HepG2 (cell line): ENCODE results near the gene OR2S2. TPM values are rescaled to one million over a fixed set of nuclear protein-coding genes. Genes with fewer than 3 reads are reported as not detected.
A peak's percentile ranks its signal among the peaks of the same experiment; 100 is the strongest.

ENCODE experiments used
- CTCF ChIP-seq: sonication (generic); formaldehyde crosslinking; IDR thresholded peaks from 2 replicates; pipeline ENCODE4 v1.5.0; 2020; ENCODE audit warnings: mild to moderate bottlenecking, missing genetic modification reagents, moderate library complexity
- E2F2 ChIP-seq: sonication (generic); formaldehyde crosslinking; IDR thresholded peaks from 2 replicates; pipeline ENCODE4 v1.4.0; 2020; ENCODE audit warnings: missing genetic modification reagents, borderline replicate concordance
- EP300 ChIP-seq, 3 experiments: sonication (generic) in 1 of 3; formaldehyde crosslinking in 1 of 3; IDR thresholded peaks; 2 replicates each; pipeline versions ENCODE4 v1.5.1 to v1.6.1; 2011 to 2020; ENCODE audit warnings: low read depth in 2 of 3, low read length in 2 of 3, borderline replicate concordance in 1 of 3, improper control_type of control experiment in 1 of 3, mild to moderate bottlenecking in 1 of 3, missing genetic modification reagents in 1 of 3, moderate library complexity in 1 of 3
- GTF2F1 ChIP-seq: fragments of 150-350 bp; IDR thresholded peaks from 2 replicates; pipeline ENCODE4 v1.6.1; 2014; ENCODE audit warnings: low read length
- MLXIP ChIP-seq: sonication (generic); formaldehyde crosslinking; IDR thresholded peaks from 2 replicates; pipeline ENCODE4 v1.9.0; 2021; ENCODE audit warnings: missing genetic modification reagents, borderline replicate concordance
- ZBED4 ChIP-seq: sonication (generic); formaldehyde crosslinking; IDR thresholded peaks from 2 replicates; pipeline ENCODE4 v1.4.0; 2020; ENCODE audit warnings: missing genetic modification reagents, borderline replicate concordance
- ZBTB20 ChIP-seq: sonication (generic); formaldehyde crosslinking; IDR thresholded peaks from 2 replicates; pipeline ENCODE4 v1.8.1; 2023; ENCODE audit warnings: missing genetic modification reagents, low read depth, mild to moderate bottlenecking, borderline replicate concordance
- ZMYM4 ChIP-seq: sonication (generic); formaldehyde crosslinking; IDR thresholded peaks from 2 replicates; pipeline ENCODE4 v1.8.1; 2023; ENCODE audit warnings: mild to moderate bottlenecking, missing genetic modification reagents
- ZNF329 ChIP-seq: sonication (generic); formaldehyde crosslinking; IDR thresholded peaks from 2 replicates; pipeline ENCODE4 v1.9.0; 2021; ENCODE audit warnings: low read depth, mild to moderate bottlenecking, missing genetic modification reagents
- ZNF580 ChIP-seq: IDR thresholded peaks from 2 replicates; pipeline ENCODE4 v1.6.1; 2016; ENCODE audit warnings: low read depth, borderline replicate concordance
- ZSCAN5A ChIP-seq: sonication (generic); formaldehyde crosslinking; IDR thresholded peaks from 2 replicates; pipeline ENCODE4 v1.8.0; 2022; ENCODE audit warnings: mild to moderate bottlenecking, missing genetic modification reagents, borderline replicate concordance
- ZXDC ChIP-seq: sonication (generic); formaldehyde crosslinking; IDR thresholded peaks from 2 replicates; pipeline ENCODE4 v1.5.0; 2020; ENCODE audit warnings: mild to moderate bottlenecking, missing genetic modification reagents
- polyA plus RNA-seq, 8 experiments: library from polyadenylated mRNA; depleted of rRNA in 3 of 8; stranded (reverse) in 7 of 8; unstranded in 1 of 8; fragments of >200 nt; fragmentation: Illumina TruSeq in 4 of 8; extraction: Trizol in 4 of 8; gene quantifications; 2 replicates each; pipeline versions ENCODE4 v1.2.1 to v1.2.3, GENCODE V29; 2011 to 2016; ENCODE audit warnings: low read depth in 4 of 8, missing spikeins in 1 of 8, mixed read lengths in 1 of 8; ENCODE audit not compliant: insufficient read depth in 1 of 8
- total RNA-seq, 5 experiments: library from RNA; depleted of rRNA; stranded (reverse); fragments of >200 nt; fragmentation: Illumina TruSeq; extraction: Trizol; gene quantifications; 2 replicates each; pipeline ENCODE4 v1.2.3, GENCODE V29; 2016; ENCODE audit warnings: low read depth in 1 of 5

The OR2S2 gene
- total and polyA plus RNA-seq, 2 of the 13 experiments (the other 11 are each of a cell fraction or from before 2014, with no cell fraction given), result not detected

- TF ChIP-seq CTCF (CRISPR knock-in tag) (peak; percentile 84), ZMYM4 (CRISPR knock-in tag) (peak; percentile 85), E2F2 (CRISPR knock-in tag) (no peak), ZNF329 (CRISPR knock-in tag) (no peak), ZSCAN5A (CRISPR knock-in tag) (no peak), ZXDC (no peak), ZBED4 (CRISPR knock-in tag) (no peak), MLXIP (CRISPR knock-in tag) (no peak), EP300 (IDR thresholded peaks at IDR 0.05; ENCODE audit: low read depth in 2 of 2, low read length in 2 of 2) (no peak), EP300 (CRISPR knock-in tag; IDR thresholded peaks at IDR 0.05; ENCODE audit: borderline replicate concordance) (no peak), ZNF580 (CRISPR knock-in tag) (peak; percentile 42; the same call in 1 of the 2 replicates), ZBTB20 (no peak), GTF2F1 (no peak)
These were observed 12.5 kb downstream of the OR2S2 start (continued) for GRCh38 chr9:35945341-35946018.
